Left lung (tissue), 10 donors: ENCODE results near the gene VPS13C. TPM values are rescaled to one million over a fixed set of nuclear protein-coding genes. Genes with fewer than 3 reads are reported as not detected.

Experiments
- ATAC-seq: fragments of 200-7000 bp; cut with Tn5 transposase; one replicate; pipeline ENCODE4 v1.9.1; 2020; ENCODE audit warnings: moderate library complexity
- DNase-seq, 4 donors: peaks; one replicate each; pipeline ENCODE4 v3.0.0-alpha.2; 2013 to 2020
- H3K27ac ChIP-seq, 2 donors: fragments of 200-600 bp; sonication (generic) in 1 of 2; one replicate each; pipeline versions ENCODE4 v1.5.0 to v1.8.0; 2020 to 2021
- H3K27me3 ChIP-seq, 2 donors: fragments of 200-600 bp; sonication (generic) in 1 of 2; one replicate each; pipeline versions ENCODE4 v1.5.0 to v1.8.0; 2020 to 2021
- H3K36me3 ChIP-seq, 2 donors: fragments of 200-600 bp; sonication (generic) in 1 of 2; one replicate each; pipeline versions ENCODE4 v1.5.0 to v1.8.0; 2020 to 2021
- H3K4me1 ChIP-seq, 2 donors: fragments of 200-600 bp; one replicate each; pipeline ENCODE4 v1.8.0; 2021
- H3K4me3 ChIP-seq, 2 donors: fragments of 200-600 bp; sonication (generic) in 1 of 2; one replicate each; pipeline versions ENCODE4 v1.5.0 to v1.8.0; 2020 to 2021; ENCODE audit warnings: mild to moderate bottlenecking in 1 of 2
- H3K9me3 ChIP-seq, 2 donors: fragments of 200-600 bp; sonication (generic) in 1 of 2; one replicate each; pipeline versions ENCODE4 v1.5.0 to v1.8.0; 2020 to 2021
- CTCF ChIP-seq, 2 donors: fragments of 200-600 bp; sonication (generic) in 1 of 2; IDR thresholded peaks; one replicate each; pipeline versions ENCODE4 v1.5.0 to v1.8.0; 2021; ENCODE audit warnings: antibody characterized with exemption in 2 of 2
- intact Hi-C, 2 donors: fragments of 100-400 bp; cut with DNase I; formaldehyde crosslinking; loops; one replicate each; pipeline versions ENCODE4 v1.11.2 to v1.14.2; 2022
- polyA plus RNA-seq, 6 donors: library from polyadenylated mRNA; unstranded; fragments of 120-200 nt; gene quantifications; one replicate each; pipeline ENCODE4 v1.2.1, GENCODE V29; 2013; ENCODE audit not compliant: insufficient read length in 6 of 6
- total RNA-seq, 2 donors: library from RNA; stranded (reverse); fragmentation: NEBNext Ultra II Directional; extraction: Animal tissue kit (Norgen Biotek cat#: 25700); gene quantifications; one replicate each; pipeline ENCODE4 v1.2.1, GENCODE V29; 2021
- donor health status: DM: no; HTN: yes; CAD: no.
- donor health status: DM: no; HTN: no; CAD: no.

VPS13C gene
- total and polyA plus RNA-seq, 8 donors, result 54.8 to 96.7 (median 61.4) TPM

DNA sequence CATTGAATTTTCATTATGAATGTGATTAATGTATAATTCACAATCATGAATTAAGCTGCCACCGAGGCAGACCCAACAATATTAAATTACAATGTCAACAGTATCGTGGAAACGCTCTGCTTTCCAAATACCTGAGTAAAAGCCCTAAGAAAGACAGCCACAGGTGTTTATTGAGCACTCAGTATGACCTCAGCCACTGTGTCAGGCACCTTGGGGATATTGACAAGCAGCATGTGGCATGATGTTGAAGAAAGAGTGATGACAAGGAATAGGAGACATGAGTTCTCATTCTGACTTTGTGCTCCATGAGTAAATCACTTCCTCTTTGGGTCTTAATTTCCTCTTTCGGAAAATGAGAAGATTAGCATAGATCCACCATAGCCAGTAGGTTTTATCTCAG is 19.3 kb upstream of the VPS13C start:
- no peak for TF ChIP-seq CTCF (IDR thresholded peaks at IDR 0.05)
- peaks cover 0 to 6% of the 10 kb centered on the region in 2 donors for H3K9me3 ChIP-seq
- intact Hi-C loops, result no loop called here
- no peaks in the 10 kb centered on the region for H3K27me3 ChIP-seq
- no peaks in the 10 kb centered on the region for H3K4me1 ChIP-seq
- no peak overlapping the region for H3K27ac ChIP-seq
- H3K36me3 ChIP-seq, result no peaks in the 10 kb centered on the region
- H3K4me3 ChIP-seq, result no peak overlapping the region
- ATAC-seq (no peak), DNase-seq (no peak)

DNA sequence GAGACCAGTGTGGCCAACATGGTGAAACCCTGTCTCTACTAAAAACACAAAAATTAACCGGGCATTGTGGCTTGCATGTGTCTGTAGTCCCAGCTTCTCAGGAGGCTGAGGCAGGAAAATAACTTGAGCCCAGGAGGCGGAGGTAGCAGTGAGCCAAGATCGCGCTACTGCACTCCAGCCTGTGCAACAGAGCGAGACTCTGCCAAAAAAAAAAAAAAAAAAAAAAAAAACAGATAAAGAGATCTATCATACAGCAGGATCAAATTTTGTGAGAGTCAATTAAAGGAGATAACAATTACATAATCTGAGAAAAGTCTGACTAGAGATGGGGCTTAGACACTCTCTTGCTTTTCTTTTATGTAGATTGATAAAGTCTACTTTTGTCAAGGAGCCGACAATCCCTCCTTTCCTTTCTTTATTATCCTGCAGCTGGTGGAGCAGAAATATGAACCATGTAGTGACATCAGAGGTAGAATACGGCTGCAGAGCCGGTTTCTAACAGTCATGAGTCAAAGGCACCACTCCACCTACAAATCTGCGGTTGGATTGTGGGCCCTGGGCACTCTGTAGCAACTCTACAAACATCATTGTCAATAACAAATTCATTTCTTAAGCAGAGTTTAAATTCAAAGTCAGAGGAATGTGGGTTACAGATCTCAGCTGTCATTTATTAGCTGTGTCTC is 15.5 kb upstream of the VPS13C start:
- ATAC-seq (peak; percentile 81), DNase-seq (peak in 1 of 4 donors; percentile 65)
- no peaks in the 10 kb centered on the region for H3K27me3 ChIP-seq
- H3K9me3 ChIP-seq, result no peaks in the 10 kb centered on the region
- no peaks in the 10 kb centered on the region for H3K4me1 ChIP-seq
- no peak for TF ChIP-seq CTCF (IDR thresholded peaks at IDR 0.05)
- intact Hi-C loops, result no loop called here
- no peak overlapping the region for H3K27ac ChIP-seq
- no peaks in the 10 kb centered on the region for H3K36me3 ChIP-seq
- H3K4me3 ChIP-seq, result no peak overlapping the region

DNA sequence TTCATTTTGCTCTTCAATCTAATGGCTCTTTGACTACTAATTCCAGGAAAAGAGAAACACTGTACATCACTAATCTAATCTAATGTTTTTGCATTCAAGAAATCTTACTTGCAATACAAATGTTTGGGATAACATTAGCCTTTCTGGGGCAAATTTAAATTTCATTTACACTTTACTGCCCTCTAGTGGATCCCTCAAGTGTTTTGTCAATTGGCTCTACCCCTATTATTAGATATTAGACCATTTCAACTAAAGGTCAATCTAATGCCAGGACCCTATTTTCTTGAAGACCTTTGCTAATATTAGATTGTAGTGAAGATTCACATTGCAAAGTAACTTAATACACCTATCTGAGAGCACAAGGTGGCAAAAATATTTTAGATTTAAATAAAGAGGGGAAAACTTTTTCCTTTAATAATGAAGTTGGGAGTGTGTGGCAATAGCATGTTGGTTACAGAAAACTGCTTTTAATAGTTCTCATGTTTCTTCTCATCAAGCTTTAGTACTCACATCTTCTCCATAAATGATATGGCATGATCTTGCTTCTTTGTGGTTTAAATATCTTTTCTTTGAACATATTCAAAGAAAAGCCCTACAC is 11.6 kb upstream of the VPS13C start:
- peaks cover 0 to 25% of the 10 kb centered on the region in 2 donors for H3K27me3 ChIP-seq
- no peak for ATAC-seq
- no peak for DNase-seq
- intact Hi-C loops, result no loop called here
- H3K4me1 ChIP-seq, result peaks cover 5 to 25% of the 10 kb centered on the region in 2 donors
- TF ChIP-seq CTCF (IDR thresholded peaks at IDR 0.05), result peak; percentile 70 to 76
- H3K4me3 ChIP-seq, result no peak overlapping the region
- no peaks in the 10 kb centered on the region for H3K36me3 ChIP-seq
- no peak overlapping the region for H3K27ac ChIP-seq
- H3K9me3 ChIP-seq, result no peaks in the 10 kb centered on the region

- DNase-seq (no peak), ATAC-seq (no peak)
- peaks cover 9 to 31% of the 10 kb centered on the region in 2 donors for H3K4me1 ChIP-seq
- intact Hi-C loops, result no loop called here
- H3K27me3 ChIP-seq, result peaks cover 0 to 46% of the 10 kb centered on the region in 2 donors
- TF ChIP-seq CTCF (IDR thresholded peaks at IDR 0.05), result no peak
- H3K9me3 ChIP-seq, result no peaks in the 10 kb centered on the region
- H3K36me3 ChIP-seq, result no peaks in the 10 kb centered on the region
- H3K4me3 ChIP-seq, result no peak overlapping the region
- no peak overlapping the region for H3K27ac ChIP-seq
These were observed 9.3 kb upstream of the VPS13C start for GRCh38 chr15:62069551-62069950.

DNA sequence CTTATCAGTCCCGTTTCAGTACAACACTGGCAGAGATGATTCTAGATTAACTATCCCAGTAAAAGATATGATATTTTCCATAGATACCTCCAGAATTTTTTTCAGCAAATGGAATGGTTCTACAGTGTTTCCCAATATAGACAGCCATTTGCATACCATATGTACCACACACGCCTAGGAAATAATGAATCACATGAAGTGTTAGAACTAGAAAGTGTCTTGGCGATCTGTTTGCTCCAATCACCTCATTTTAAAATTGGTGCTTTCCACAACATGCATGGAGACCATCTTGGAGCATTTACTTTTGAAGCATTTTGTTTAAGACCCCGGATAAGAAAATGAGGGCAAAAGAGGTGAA is 8.5 kb upstream of the VPS13C start:
- no peak for TF ChIP-seq CTCF (IDR thresholded peaks at IDR 0.05)
- no peaks in the 10 kb centered on the region for H3K36me3 ChIP-seq
- peaks cover 11 to 31% of the 10 kb centered on the region in 2 donors for H3K4me1 ChIP-seq
- peak overlapping the region; percentile 29 to 57 for H3K4me3 ChIP-seq
- intact Hi-C loops, result no loop called here
- H3K9me3 ChIP-seq, result no peaks in the 10 kb centered on the region
- DNase-seq (no peak), ATAC-seq (no peak)
- peak overlapping the region in 1 of 2 donors; percentile 68 for H3K27ac ChIP-seq
- peaks cover 0 to 46% of the 10 kb centered on the region in 2 donors for H3K27me3 ChIP-seq
